Body of pancreas (tissue), 4 donors: ENCODE results near the gene ERV3-1.
A peak's percentile ranks its signal among the peaks of the same experiment; 100 is the strongest.

Experiments
- POLR2A ChIP-seq, 3 donors: fragments of 450-650 bp; IDR thresholded peaks; one replicate each; pipeline ENCODE4 v1.6.1; 2016; ENCODE audit warnings: antibody characterized with exemption in 3 of 3, mild to moderate bottlenecking in 2 of 3
- TF ChIP-seq, protein P1 (sequence below), 7 experiments: fragments of 450-650 bp in 4 of 7; fragments of 200-600 bp in 3 of 7; sonication (generic) in 3 of 7; IDR thresholded peaks; one replicate each; pipeline ENCODE4 v1.5.1; 2016 to 2019; ENCODE audit warnings: antibody characterized with exemption in 7 of 7

GRCh38 chr7:65037740-65038688, 31.5 kb upstream of the ERV3-1 start:
- peak; percentile 64 to 67 (median 66) for TF ChIP-seq POLR2A (IDR thresholded peaks at IDR 0.05)
- TF ChIP-seq, protein P1, sequence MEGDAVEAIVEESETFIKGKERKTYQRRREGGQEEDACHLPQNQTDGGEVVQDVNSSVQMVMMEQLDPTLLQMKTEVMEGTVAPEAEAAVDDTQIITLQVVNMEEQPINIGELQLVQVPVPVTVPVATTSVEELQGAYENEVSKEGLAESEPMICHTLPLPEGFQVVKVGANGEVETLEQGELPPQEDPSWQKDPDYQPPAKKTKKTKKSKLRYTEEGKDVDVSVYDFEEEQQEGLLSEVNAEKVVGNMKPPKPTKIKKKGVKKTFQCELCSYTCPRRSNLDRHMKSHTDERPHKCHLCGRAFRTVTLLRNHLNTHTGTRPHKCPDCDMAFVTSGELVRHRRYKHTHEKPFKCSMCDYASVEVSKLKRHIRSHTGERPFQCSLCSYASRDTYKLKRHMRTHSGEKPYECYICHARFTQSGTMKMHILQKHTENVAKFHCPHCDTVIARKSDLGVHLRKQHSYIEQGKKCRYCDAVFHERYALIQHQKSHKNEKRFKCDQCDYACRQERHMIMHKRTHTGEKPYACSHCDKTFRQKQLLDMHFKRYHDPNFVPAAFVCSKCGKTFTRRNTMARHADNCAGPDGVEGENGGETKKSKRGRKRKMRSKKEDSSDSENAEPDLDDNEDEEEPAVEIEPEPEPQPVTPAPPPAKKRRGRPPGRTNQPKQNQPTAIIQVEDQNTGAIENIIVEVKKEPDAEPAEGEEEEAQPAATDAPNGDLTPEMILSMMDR (IDR thresholded peaks at IDR 0.05): peak in 1 of 7 experiments; percentile 10
